WERI-Rb-1 (cell line): ENCODE data around the gene EHD2.

ENCODE experiments used
- DNase-seq: peaks from one replicate; pipeline ENCODE4 v3.0.0-alpha.2; 2020
- H3K27ac ChIP-seq: fragments of 250-450 bp; sonication (Bioruptor Pico); 2 replicates; pipeline ENCODE4 v1.5.1; 2020; ENCODE audit warnings: mild to moderate bottlenecking, moderate library complexity
- H3K27me3 ChIP-seq: fragments of 250-450 bp; sonication (Bioruptor Pico); 2 replicates; pipeline ENCODE4 v1.5.1; 2021; ENCODE audit warnings: mild to moderate bottlenecking, low read depth, moderate library complexity; ENCODE audit not compliant: insufficient read depth, severe bottlenecking
- H3K36me3 ChIP-seq: fragments of 250-450 bp; sonication (Bioruptor Pico); 2 replicates; pipeline ENCODE4 v1.5.1; 2020; ENCODE audit warnings: mild to moderate bottlenecking, moderate library complexity
- H3K4me3 ChIP-seq: 2 replicates; pipeline ENCODE4 v1.5.1; 2011; ENCODE audit warnings: low read depth, mild to moderate bottlenecking, control low read depth, low read length
- H3K9me3 ChIP-seq: fragments of 250-450 bp; sonication (Bioruptor Pico); 2 replicates; pipeline ENCODE4 v1.5.1; 2021; ENCODE audit warnings: mild to moderate bottlenecking, moderate library complexity; ENCODE audit not compliant: severe bottlenecking
- CTCF ChIP-seq: IDR thresholded peaks from 2 replicates; pipeline ENCODE4 v1.5.1; 2011; ENCODE audit warnings: low read depth, mild to moderate bottlenecking, control low read depth, inconsistent platforms, low read length

Gene EHD2

GRCh38 chr19:47702671-47703070 lies 10.6 kb upstream of the EHD2 start:
- Histone ChIP-seq H3K9me3 (no peaks in the 10 kb centered on the region), H3K4me3 (no peak overlapping the region), H3K27ac (no peak overlapping the region), H3K36me3 (peaks cover 38% of the 10 kb centered on the region), H3K27me3 (no peaks in the 10 kb centered on the region)
- DNase-seq = no peak
- TF ChIP-seq CTCF = no peak

- no peak for TF ChIP-seq CTCF
- H3K4me3 ChIP-seq = no peak overlapping the region
- no peak overlapping the region for H3K27ac ChIP-seq
- H3K9me3 ChIP-seq = no peaks in the 10 kb centered on the region
- peaks cover 38% of the 10 kb centered on the region for H3K36me3 ChIP-seq
- no peaks in the 10 kb centered on the region for H3K27me3 ChIP-seq
- peak; percentile 62 for DNase-seq
Observed at GRCh38 chr19:47703301-47703700, 9.9 kb upstream of the EHD2 start.

- Histone ChIP-seq H3K4me3 (no peak overlapping the region), H3K36me3 (peaks cover 33% of the 10 kb centered on the region), H3K27ac (no peak overlapping the region), H3K9me3 (no peaks in the 10 kb centered on the region), H3K27me3 (no peaks in the 10 kb centered on the region)
- TF ChIP-seq CTCF = no peak
- no peak for DNase-seq
Observed at GRCh38 chr19:47704024-47704423, 9.2 kb upstream of the EHD2 start.

- Histone ChIP-seq H3K9me3 (no peaks in the 10 kb centered on the region), H3K4me3 (no peak overlapping the region), H3K36me3 (peaks cover 28% of the 10 kb centered on the region), H3K27ac (no peak overlapping the region), H3K27me3 (no peaks in the 10 kb centered on the region)
- TF ChIP-seq CTCF = no peak
- no peak for DNase-seq
Observed at GRCh38 chr19:47704656-47705055, 8.6 kb upstream of the EHD2 start.

GRCh38 chr19:47707135-47707925 lies 5.9 kb upstream of the EHD2 start:
- no peaks in the 10 kb centered on the region for H3K9me3 ChIP-seq
- H3K4me3 ChIP-seq = no peak overlapping the region
- no peak overlapping the region for H3K27ac ChIP-seq
- H3K36me3 ChIP-seq = peaks cover 9% of the 10 kb centered on the region
- DNase-seq = peak; percentile 73
- H3K27me3 ChIP-seq = no peaks in the 10 kb centered on the region
- peak; percentile 78 for TF ChIP-seq CTCF
